Sigmoid colon (tissue), 7 donors: ENCODE data around the gene MRPS18A. TPM values are rescaled to one million over a fixed set of nuclear protein-coding genes. Genes with fewer than 3 reads are reported as not detected.

Source experiments
- DNase-seq: peaks from one replicate; pipeline ENCODE4 v3.0.0-alpha.2; 2019
- H3K27ac ChIP-seq, 4 donors: fragments of 200-600 bp; sonication (generic); one replicate each; pipeline ENCODE4 v1.5.1; 2016 to 2019; ENCODE audit warnings: mild to moderate bottlenecking in 1 of 4
- H3K27me3 ChIP-seq, 3 donors: fragments of 200-600 bp; sonication (generic); one replicate each; pipeline ENCODE4 v1.5.1; 2019; ENCODE audit warnings: mild to moderate bottlenecking in 1 of 3
- H3K36me3 ChIP-seq, 4 donors: fragments of 200-600 bp; sonication (generic); one replicate each; pipeline ENCODE4 v1.5.1; 2016 to 2019
- H3K4me1 ChIP-seq, 4 donors: fragments of 200-600 bp; sonication (generic); one replicate each; pipeline ENCODE4 v1.5.1; 2017 to 2019
- H3K4me3 ChIP-seq, 4 donors: fragments of 200-600 bp; sonication (generic); one replicate each; pipeline ENCODE4 v1.5.1; 2017 to 2019; ENCODE audit warnings: mild to moderate bottlenecking in 2 of 4, moderate library complexity in 1 of 4
- H3K9me3 ChIP-seq, 4 donors: fragments of 200-600 bp in 3 of 4; sonication (generic) in 3 of 4; one replicate each; pipeline versions ENCODE4 v1.5.1 to v1.6.1; 2013 to 2019
- CTCF ChIP-seq, 4 experiments: fragments of 450-650 bp in 3 of 4; fragments of 200-600 bp in 1 of 4; IDR thresholded peaks; one replicate each; pipeline ENCODE4 v1.5.1; 2016 to 2019; ENCODE audit warnings: antibody characterized with exemption in 4 of 4, mild to moderate bottlenecking in 3 of 4, moderate library complexity in 2 of 4
- EP300 ChIP-seq, 4 donors: sonication (generic); formaldehyde crosslinking; IDR thresholded peaks; one replicate each; pipeline ENCODE4 v1.6.1; 2017; ENCODE audit warnings: antibody characterized with exemption in 4 of 4
- POLR2A ChIP-seq, 2 donors: fragments of 450-650 bp; IDR thresholded peaks; one replicate each; pipeline ENCODE4 v1.6.1; 2016; ENCODE audit warnings: antibody characterized with exemption in 2 of 2, mild to moderate bottlenecking in 2 of 2, moderate library complexity in 2 of 2
- POLR2AphosphoS5 ChIP-seq, 4 donors: sonication (generic); formaldehyde crosslinking; IDR thresholded peaks; one replicate each; pipeline ENCODE4 v1.6.1; 2017; ENCODE audit warnings: antibody characterized with exemption in 4 of 4
- WGBS, 2 donors: extraction: QIAGEN DNeasy Blood & Tissue Kit; methylation state at CpG; one replicate each; pipeline ENCODE4 v1.1.7; 2013; 5-methylcytosine and 5-hydroxymethylcytosine counted together
- intact Hi-C: fragments of 100-400 bp; cut with DNase I; formaldehyde crosslinking; loops from one replicate; pipeline ENCODE4 v1.15.1; 2023
- polyA plus RNA-seq, 3 donors: library from polyadenylated mRNA; stranded (reverse); fragments of 200-250 nt; gene quantifications; one replicate each; pipeline ENCODE4 v1.2.3, GENCODE V29; 2013
- total RNA-seq, 4 donors: library from RNA; depleted of rRNA; stranded (reverse); fragments of >200 nt; gene quantifications; one replicate each; pipeline ENCODE4 v1.1.0, GENCODE V29; 2016
- donor health status: healthy with polysubstance abuse.
- donor health status: Bipolar disorder and iron deficiency.
- donor health status: healthy.

Gene MRPS18A
- total and polyA plus RNA-seq, 7 donors: 28.8 to 93.2 (median 43.9) TPM

GRCh38 chr6:43681303-43681702 lies 6.3 kb downstream of the MRPS18A start:
- Histone ChIP-seq H3K9me3 (no peaks in the 10 kb centered on the region), H3K36me3 (peaks cover 19 to 48% (median 26%) of the 10 kb centered on the region in 4 donors), H3K4me3 (no peak overlapping the region), H3K27me3 (no peaks in the 10 kb centered on the region), H3K4me1 (peaks cover 0 to 22% (median 3%) of the 10 kb centered on the region in 4 donors), H3K27ac (no peak overlapping the region)
- DNase-seq: no peak
- TF ChIP-seq POLR2AphosphoS5 (IDR thresholded peaks at IDR 0.05): no peak
- no peak for TF ChIP-seq CTCF (IDR thresholded peaks at IDR 0.05)
- TF ChIP-seq POLR2A (IDR thresholded peaks at IDR 0.05): no peak
- no peak for TF ChIP-seq EP300 (IDR thresholded peaks at IDR 0.05)
- 19 to 66% methylated on average over 5 of the region's 5 CpGs for WGBS, 2 donors
- intact Hi-C loops: no loop called here

GRCh38 chr6:43680308-43681200 lies 7.0 kb downstream of the MRPS18A start:
- peaks cover 21 to 56% (median 31%) of the 10 kb centered on the region in 4 donors for H3K36me3 ChIP-seq
- 54 to 73% methylated on average over 11 of the region's 11 CpGs for WGBS, 2 donors
- no peak for DNase-seq
- H3K9me3 ChIP-seq: no peaks in the 10 kb centered on the region
- no peak overlapping the region for H3K27ac ChIP-seq
- TF ChIP-seq CTCF (IDR thresholded peaks at IDR 0.05) (no peak), POLR2A (IDR thresholded peaks at IDR 0.05) (no peak), EP300 (IDR thresholded peaks at IDR 0.05) (no peak), POLR2AphosphoS5 (IDR thresholded peaks at IDR 0.05) (no peak)
- no peak overlapping the region for H3K4me3 ChIP-seq
- intact Hi-C loops: no loop called here
- H3K4me1 ChIP-seq: peaks cover 0 to 16% (median 0%) of the 10 kb centered on the region in 4 donors
- no peaks in the 10 kb centered on the region for H3K27me3 ChIP-seq

DNA sequence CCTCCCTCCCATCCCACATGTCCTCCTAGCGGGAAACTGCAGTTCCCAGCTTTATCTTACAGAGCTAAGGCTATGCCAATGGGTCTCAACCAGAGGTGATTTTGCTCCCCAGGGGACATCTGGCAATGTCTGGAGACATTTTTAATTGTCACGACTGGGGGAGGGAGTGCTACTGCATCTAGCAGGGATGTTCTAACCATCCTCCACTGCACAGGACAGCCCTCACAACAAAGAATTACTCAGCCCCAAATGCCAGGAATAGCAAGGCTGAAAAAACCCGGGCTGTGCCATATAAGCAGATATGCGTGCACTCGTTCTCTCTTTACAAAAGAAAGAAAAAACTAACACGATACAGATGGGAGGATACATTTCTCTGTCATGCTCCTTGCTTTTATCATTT lies 8.5 kb downstream of the MRPS18A start:
- Histone ChIP-seq H3K4me3 (no peak overlapping the region), H3K4me1 (peaks cover 0 to 10% (median 0%) of the 10 kb centered on the region in 4 donors), H3K27ac (no peak overlapping the region), H3K27me3 (no peaks in the 10 kb centered on the region), H3K36me3 (peaks cover 36 to 71% (median 46%) of the 10 kb centered on the region in 4 donors), H3K9me3 (no peaks in the 10 kb centered on the region)
- TF ChIP-seq EP300 (IDR thresholded peaks at IDR 0.05) (no peak), POLR2A (IDR thresholded peaks at IDR 0.05) (no peak), CTCF (IDR thresholded peaks at IDR 0.05) (no peak), POLR2AphosphoS5 (IDR thresholded peaks at IDR 0.05) (no peak)
- 92 to 96% methylated on average over 6 of the region's 6 CpGs for WGBS, 2 donors
- intact Hi-C loops: no loop called here
- no peak for DNase-seq

DNA sequence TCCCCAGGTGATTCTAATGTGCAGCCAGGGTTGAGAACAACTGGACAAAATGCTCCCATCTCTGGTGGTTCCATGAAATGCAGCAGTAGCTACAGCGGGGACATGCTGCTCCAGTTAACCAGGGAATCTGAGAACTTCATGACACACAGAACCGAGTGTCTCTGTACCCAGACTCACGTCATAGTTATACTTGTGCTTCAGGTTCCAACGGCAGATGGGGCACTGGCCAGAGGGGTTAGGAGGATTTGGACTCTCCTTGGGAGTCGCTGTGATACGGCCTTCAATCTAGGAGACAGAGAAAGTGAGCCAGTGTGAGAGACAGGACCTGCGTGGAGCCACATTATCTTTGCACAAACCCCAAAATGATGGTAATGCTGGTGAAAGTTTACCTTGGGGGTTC lies 9.2 kb downstream of the MRPS18A start:
- no peak for DNase-seq
- intact Hi-C loops: no loop called here
- H3K27me3 ChIP-seq: no peaks in the 10 kb centered on the region
- H3K4me1 ChIP-seq: peaks cover 0 to 5% (median 0%) of the 10 kb centered on the region in 4 donors
- no peak overlapping the region for H3K4me3 ChIP-seq
- no peaks in the 10 kb centered on the region for H3K9me3 ChIP-seq
- no peak overlapping the region for H3K27ac ChIP-seq
- WGBS, 2 donors: 90 to 93% methylated on average over 7 of the region's 7 CpGs
- peaks cover 43 to 78% (median 53%) of the 10 kb centered on the region in 4 donors for H3K36me3 ChIP-seq
- TF ChIP-seq POLR2AphosphoS5 (IDR thresholded peaks at IDR 0.05): no peak
- TF ChIP-seq POLR2A (IDR thresholded peaks at IDR 0.05): no peak
- no peak for TF ChIP-seq EP300 (IDR thresholded peaks at IDR 0.05)
- TF ChIP-seq CTCF (IDR thresholded peaks at IDR 0.05): no peak
